HCT116 (cell line): ENCODE data around the gene TBPL1. TPM values are rescaled to one million over a fixed set of nuclear protein-coding genes. Genes with fewer than 3 reads are reported as not detected.

ENCODE experiments used
- ATAC-seq: fragments of 200-7000 bp; cut with Tn5 transposase; 2 replicates; pipeline ENCODE4 v1.9.1; 2020; ENCODE audit warnings: mild to moderate bottlenecking, moderate library complexity
- BruUV-seq: library from RNA; stranded (reverse); fragments of 400-500 nt; replicated peaks from 2 replicates; lab custom pipeline; 2021; lab: Mats Ljungman, UMichigan
- CTCF ChIA-PET: fragments of 300-600 bp; sonication (Branson Sonifier 250); formaldehyde crosslinking; loops from one replicate; lab custom pipeline; 2021; ENCODE audit warnings: antibody characterized with exemption; lab: Charles Lee
- POLR2A ChIA-PET: fragments of 300-600, 350-600 bp; sonication (Branson Sonifier 250); formaldehyde crosslinking; loops from one replicate; lab custom pipeline; 2021; ENCODE audit warnings: antibody characterized with exemption; lab: Charles Lee
- RAD21 ChIA-PET, 2 experiments: fragments of 300-600 bp; sonication (Branson Sonifier 250); formaldehyde crosslinking; loops; one replicate each; lab custom pipeline; 2023; ENCODE audit warnings: low total read pairs in 2 of 2; ENCODE audit not compliant: uncharacterized antibody in 2 of 2, unreplicated experiment in 2 of 2, low non-redundant PET in 1 of 2; lab: Charles Lee
- DNase-seq: peaks from one replicate; pipeline ENCODE4 v3.0.0-alpha.2; 2010; ENCODE audit warnings: low read depth, low spot score
- H2AFZ ChIP-seq: fragments of 200-600 bp; shearing (Covaris generic), sonication (generic); 2 replicates; pipeline ENCODE4 v1.6.1; 2017; ENCODE audit warnings: low read depth, mixed run types, mixed read lengths, antibody characterized with exemption, low read length; ENCODE audit not compliant: poor library complexity, severe bottlenecking
- H3K27ac ChIP-seq: 2 replicates; pipeline ENCODE4 v1.5.1; 2012; ENCODE audit warnings: low read depth, low read length
- H3K27me3 ChIP-seq: fragments of 200-600 bp; sonication (generic); 2 replicates; pipeline ENCODE4 v1.6.1; 2016; ENCODE audit warnings: mixed run types, low read length, mixed read lengths; ENCODE audit not compliant: insufficient read depth
- H3K36me3 ChIP-seq, 2 experiments: fragments of 200-500 bp in 1 of 2; fragments of 200-600 bp in 1 of 2; sonication (Bioruptor generic) in 1 of 2; sonication (generic) in 1 of 2; 2 replicates each; pipeline versions ENCODE4 v1.5.1 to v1.6.1; 2014 to 2016; ENCODE audit warnings: low read length in 2 of 2, inconsistent platforms in 1 of 2, mixed read lengths in 1 of 2, mixed run types in 1 of 2; ENCODE audit not compliant: insufficient read depth in 2 of 2, control insufficient read depth in 1 of 2
- H3K4me1 ChIP-seq, 2 experiments: fragments of 200-600 bp in 1 of 2; sonication (generic) in 1 of 2; 2 replicates each; pipeline versions ENCODE4 v1.5.1 to v1.6.1; 2012 to 2017; ENCODE audit warnings: low read length in 2 of 2, inconsistent platforms in 1 of 2, mild to moderate bottlenecking in 1 of 2, mixed read lengths in 1 of 2, mixed run types in 1 of 2, moderate library complexity in 1 of 2; ENCODE audit not compliant: insufficient read depth in 2 of 2, control insufficient read depth in 1 of 2
- H3K4me2 ChIP-seq: fragments of 200-600 bp; sonication (generic); 2 replicates; pipeline ENCODE4 v1.6.1; 2017; ENCODE audit warnings: mixed run types, low read length, mixed read lengths
- H3K4me3 ChIP-seq, 2 experiments: fragments of 200-600 bp in 1 of 2; sonication (generic) in 1 of 2; replicated peaks in 1 of 2; 2 replicates each; pipeline ENCODE4 v1.5.1; 2011 to 2016; ENCODE audit warnings: low read length in 2 of 2, control low read depth in 1 of 2, low read depth in 1 of 2, mild to moderate bottlenecking in 1 of 2, mixed read lengths in 1 of 2, mixed run types in 1 of 2
- H3K79me2 ChIP-seq: fragments of 200-600 bp; sonication (generic); 2 replicates; pipeline ENCODE4 v1.6.1; 2017; ENCODE audit warnings: mild to moderate bottlenecking, mixed run types, low read length, moderate library complexity, mixed read lengths; ENCODE audit not compliant: insufficient read depth
- H3K9ac ChIP-seq: fragments of 200-600 bp; sonication (generic); 2 replicates; pipeline ENCODE4 v1.6.1; 2016; ENCODE audit warnings: low read length, mixed read lengths
- H3K9me2 ChIP-seq: fragments of 200-600 bp; sonication (generic), shearing (Covaris generic); 2 replicates; pipeline ENCODE4 v1.6.1; 2017; ENCODE audit warnings: mixed run types, mild to moderate bottlenecking, moderate library complexity; ENCODE audit not compliant: insufficient read depth
- H3K9me3 ChIP-seq, 2 experiments: fragments of 200-500 bp in 1 of 2; fragments of 200-600 bp in 1 of 2; sonication (Bioruptor generic) in 1 of 2; sonication (generic) in 1 of 2; 2 replicates each; pipeline ENCODE4 v1.6.1; 2014 to 2017; ENCODE audit warnings: low read length in 2 of 2, mixed read lengths in 2 of 2, inconsistent platforms in 1 of 2, low read depth in 1 of 2, mild to moderate bottlenecking in 1 of 2, mixed run types in 1 of 2, moderate library complexity in 1 of 2; ENCODE audit not compliant: control insufficient read depth in 1 of 2, insufficient read depth in 1 of 2
- H4K20me1 ChIP-seq: fragments of 200-600 bp; sonication (generic), shearing (Covaris generic); 2 replicates; pipeline ENCODE4 v1.6.1; 2017; ENCODE audit warnings: mixed run types, mild to moderate bottlenecking, moderate library complexity; ENCODE audit not compliant: insufficient read depth
- CBX3 ChIP-seq: IDR thresholded peaks from 2 replicates; pipeline ENCODE4 v1.6.1; 2012; ENCODE audit warnings: low read depth
- EZH2 ChIP-seq: fragments of 200-600 bp; sonication (generic); IDR thresholded peaks from 2 replicates; pipeline ENCODE4 v1.6.1; 2017; ENCODE audit warnings: antibody characterized with exemption, mixed run types
- FOSL1 ChIP-seq: IDR thresholded peaks from 2 replicates; pipeline ENCODE4 v1.6.1; 2012; ENCODE audit warnings: low read depth
- JUND ChIP-seq: IDR thresholded peaks from 2 replicates; pipeline ENCODE4 v1.6.1; 2012
- POLR2A ChIP-seq: IDR thresholded peaks from 2 replicates; pipeline ENCODE4 v1.7.0; 2011; ENCODE audit warnings: borderline replicate concordance; ENCODE audit not compliant: insufficient read depth, insufficient read length; ENCODE audit errors: extremely low read depth
- POLR2AphosphoS5 ChIP-seq: IDR thresholded peaks from 2 replicates; pipeline ENCODE4 v1.6.1; 2011; ENCODE audit warnings: mild to moderate bottlenecking, low read depth, low read length, moderate library complexity
- RAD21 ChIP-seq: IDR thresholded peaks from 2 replicates; pipeline ENCODE4 v1.6.1; 2012; ENCODE audit warnings: low read depth, mild to moderate bottlenecking
- REST ChIP-seq: IDR thresholded peaks from 2 replicates; pipeline ENCODE4 v1.6.1; 2012; ENCODE audit warnings: low read depth
- SIN3A ChIP-seq: IDR thresholded peaks from 2 replicates; pipeline ENCODE4 v1.6.1; 2012; ENCODE audit warnings: low read depth
- SP1 ChIP-seq: IDR thresholded peaks from 2 replicates; pipeline ENCODE4 v1.6.1; 2012; ENCODE audit warnings: low read depth
- SRF ChIP-seq: IDR thresholded peaks from 2 replicates; pipeline ENCODE4 v1.6.1; 2012; ENCODE audit warnings: low read depth
- TCF7L2 ChIP-seq: IDR thresholded peaks from 2 replicates; pipeline ENCODE4 v1.7.0; 2011; ENCODE audit warnings: borderline replicate concordance, inconsistent platforms; ENCODE audit not compliant: insufficient read depth, insufficient read length; ENCODE audit errors: extremely low read depth
- YY1 ChIP-seq: IDR thresholded peaks from 2 replicates; pipeline ENCODE4 v1.6.1; 2011; ENCODE audit warnings: low read length, low read depth, moderate library complexity, mild to moderate bottlenecking; ENCODE audit not compliant: insufficient replicate concordance; ENCODE audit errors: extremely low read depth
- intact Hi-C: fragments of 100-400 bp; cut with micrococcal nuclease; formaldehyde crosslinking; loops from 2 replicates; pipeline ENCODE4 v1.10.0; 2022
- total RNA-seq: library from RNA; stranded (reverse); gene quantifications from one replicate; pipeline ENCODE4 v1.2.1, GENCODE V29; 2021; ENCODE audit not compliant: unreplicated experiment
- TF ChIP-seq, protein P1 (sequence below): IDR thresholded peaks from 2 replicates; pipeline ENCODE4 v1.6.1; 2012

Gene TBPL1
- total RNA-seq, 1 experiment from 2014 or later, result 34.9 TPM

- Histone ChIP-seq H3K9me2 (no peaks in the 10 kb centered on the region), H3K9me3 (no peaks in the 10 kb centered on the region), H3K27me3 (no peaks in the 10 kb centered on the region), H3K9ac (no peak overlapping the region), H3K36me3 (no peaks in the 10 kb centered on the region), H4K20me1 (no peaks in the 10 kb centered on the region), H3K79me2 (no peaks in the 10 kb centered on the region), H3K4me2 (no peak overlapping the region), H3K4me1 (peaks cover 0 to 5% of the 10 kb centered on the region in 2 experiments; a peak in 3 of 4 replicates), H3K4me3 (no peak overlapping the region), H2AFZ (no peak overlapping the region), H3K27ac (no peak overlapping the region)
- RAD21 ChIA-PET, result no interaction called here
- POLR2A ChIA-PET, result no interaction called here
- ATAC-seq (no peak), DNase-seq (no peak)
- no peak for TF ChIP-seq POLR2AphosphoS5
- TF ChIP-seq RAD21, result no peak
- TF ChIP-seq SRF, result no peak
- TF ChIP-seq REST, result no peak
- no peak for TF ChIP-seq SIN3A
- no peak for TF ChIP-seq EZH2
- no peak for TF ChIP-seq JUND
- TF ChIP-seq FOSL1, result no peak
- TF ChIP-seq SP1, result no peak
- TF ChIP-seq, protein P1, sequence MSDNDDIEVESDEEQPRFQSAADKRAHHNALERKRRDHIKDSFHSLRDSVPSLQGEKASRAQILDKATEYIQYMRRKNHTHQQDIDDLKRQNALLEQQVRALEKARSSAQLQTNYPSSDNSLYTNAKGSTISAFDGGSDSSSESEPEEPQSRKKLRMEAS, result no peak
- TF ChIP-seq YY1, result no peak
- no peak for TF ChIP-seq POLR2A
- no peak for TF ChIP-seq TCF7L2
- no peak for TF ChIP-seq CBX3
- TF ChIP-seq, all 23 proteins: peak for 0
- CTCF ChIA-PET, result no interaction called here
- BruUV-seq, result no TSS peak
- intact Hi-C loops, result no loop called here
Measured at GRCh38 chr6:134010974-134011373, 58.0 kb downstream of the TBPL1 start.
